ENCODE measurements around the gene SLC25A29. TPM values are rescaled to one million over a fixed set of nuclear protein-coding genes. Genes with fewer than 3 reads are reported as not detected.

SLC25A29 gene
- total RNA-seq, 4 donors from 2014 or later: 92.2 to 276 (median 173) TPM

GRCh38 chr14:100320157-100320856 is 14.1 kb upstream of the SLC25A29 start:
- no peak for TF ChIP-seq POLR2A (IDR thresholded peaks at IDR 0.05)
- TF ChIP-seq CTCF (IDR thresholded peaks at IDR 0.05): no peak
- TF ChIP-seq EP300 (IDR thresholded peaks at IDR 0.05): no peak
- H3K9me3 ChIP-seq: no peaks in the 10 kb centered on the region
- H3K4me3 ChIP-seq: no peak overlapping the region
- H3K27ac ChIP-seq: no peak overlapping the region
- DNase-seq (ENCODE audit: low spot score in 2 of 2): no peak
- peaks cover 0 to 12% (median 0%) of the 10 kb centered on the region in 4 donors for H3K4me1 ChIP-seq
- no peaks in the 10 kb centered on the region for H3K27me3 ChIP-seq
- H3K36me3 ChIP-seq: no peaks in the 10 kb centered on the region
- 90 to 91% methylated on average over 12 of the region's 12 CpGs for whole genome bisulfite sequencing, 2 donors

GRCh38 chr14:100317912-100318808 is 11.9 kb upstream of the SLC25A29 start:
- DNase-seq (ENCODE audit: low spot score in 2 of 2): peak in 1 of 2 donors; percentile 52
- TF ChIP-seq EP300 (IDR thresholded peaks at IDR 0.05) (peak in 1 of 2 donors; percentile 32), POLR2A (IDR thresholded peaks at IDR 0.05) (no peak), CTCF (IDR thresholded peaks at IDR 0.05) (peak; percentile 79 to 88 (median 86))
- H3K9me3 ChIP-seq: no peaks in the 10 kb centered on the region
- H3K27ac ChIP-seq: peak overlapping the region in 2 of 4 donors; percentile 46 to 69
- H3K4me3 ChIP-seq: peak overlapping the region; percentile 4 to 45 (median 32)
- peaks cover 0 to 12% (median 0%) of the 10 kb centered on the region in 4 donors for H3K4me1 ChIP-seq
- no peaks in the 10 kb centered on the region for H3K36me3 ChIP-seq
- 28 to 38% methylated on average over 28 to 40 of the region's 40 CpGs for WGBS, 2 donors
- peaks cover 0 to under 1% of the 10 kb centered on the region in 2 donors for H3K27me3 ChIP-seq

- no peak for DNase-seq (ENCODE audit: low spot score in 2 of 2)
- peaks cover 0 to 12% (median 0%) of the 10 kb centered on the region in 4 donors for H3K4me1 ChIP-seq
- H3K27me3 ChIP-seq: peaks cover 0 to 7% of the 10 kb centered on the region in 2 donors
- 75 to 80% methylated on average over 4 to 5 of the region's 6 CpGs for WGBS, 2 donors
- no peak overlapping the region for H3K4me3 ChIP-seq
- TF ChIP-seq CTCF (IDR thresholded peaks at IDR 0.05) (no peak), POLR2A (IDR thresholded peaks at IDR 0.05) (no peak), EP300 (IDR thresholded peaks at IDR 0.05) (no peak)
- no peaks in the 10 kb centered on the region for H3K36me3 ChIP-seq
- H3K27ac ChIP-seq: peak overlapping the region in 1 of 4 donors; percentile 69
- no peaks in the 10 kb centered on the region for H3K9me3 ChIP-seq
Measured at GRCh38 chr14:100317389-100317788, 11.1 kb upstream of the SLC25A29 start.

- Histone ChIP-seq H3K4me3 (no peak overlapping the region), H3K9me3 (no peaks in the 10 kb centered on the region), H3K27me3 (peaks cover 0 to 7% of the 10 kb centered on the region in 2 donors), H3K4me1 (peaks cover 0 to 15% (median 0%) of the 10 kb centered on the region in 4 donors), H3K36me3 (no peaks in the 10 kb centered on the region), H3K27ac (no peak overlapping the region)
- WGBS, 2 donors: 94 to 95% methylated on average over 5 to 6 of the region's 6 CpGs
- TF ChIP-seq POLR2A (IDR thresholded peaks at IDR 0.05) (no peak), EP300 (IDR thresholded peaks at IDR 0.05) (no peak), CTCF (IDR thresholded peaks at IDR 0.05) (no peak)
- no peak for DNase-seq (ENCODE audit: low spot score in 2 of 2)
Measured at GRCh38 chr14:100314724-100315123, 8.5 kb upstream of the SLC25A29 start.
